Fibroblast of peridontal ligament (primary cell): ENCODE measurements around the gene KCNK7.
A peak's percentile ranks its signal among the peaks of the same experiment; 100 is the strongest.

Source experiments
- DNase-seq: peaks from one replicate; pipeline ENCODE4 v3.0.0-alpha.2; 2010; ENCODE audit errors: extremely low read depth

The KCNK7 gene

DNA sequence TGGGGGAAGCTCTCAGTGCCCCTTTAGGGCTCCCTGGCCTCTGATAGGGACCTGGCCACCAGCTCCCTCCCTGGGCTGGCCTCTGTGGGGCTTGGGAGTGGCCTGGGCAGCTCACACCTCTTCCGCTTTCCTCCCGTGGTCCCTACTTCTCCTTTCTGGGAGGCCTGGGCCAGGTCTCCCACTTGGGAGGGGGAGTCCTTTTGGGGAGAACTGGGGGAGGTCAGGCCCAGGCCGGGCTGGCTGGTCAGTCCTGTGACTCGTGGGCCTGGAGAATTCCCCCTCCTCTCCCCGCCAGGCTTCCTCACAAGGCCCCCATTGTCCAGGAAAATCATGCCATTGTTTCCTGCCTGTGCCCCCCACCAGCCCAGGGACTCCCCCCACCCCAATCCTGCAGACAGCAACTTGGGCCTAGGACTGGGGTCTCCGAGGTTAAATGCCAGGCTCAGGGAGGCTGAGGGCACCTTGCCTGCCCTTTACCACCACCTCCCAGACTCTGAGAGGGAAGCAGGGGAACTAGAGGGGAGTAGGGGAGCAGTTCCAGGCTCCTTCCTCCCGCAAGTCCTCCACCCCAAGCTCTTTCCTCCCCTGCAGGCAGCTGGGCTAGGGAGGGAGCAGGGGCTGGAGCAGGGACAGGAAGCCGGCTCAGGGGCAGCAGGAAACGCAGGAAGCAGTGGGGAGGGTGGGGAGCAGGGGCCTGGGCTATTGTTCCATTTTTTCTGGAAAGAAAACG is 15.6 kb upstream of the KCNK7 start:
- DNase-seq, result no peak

DNA sequence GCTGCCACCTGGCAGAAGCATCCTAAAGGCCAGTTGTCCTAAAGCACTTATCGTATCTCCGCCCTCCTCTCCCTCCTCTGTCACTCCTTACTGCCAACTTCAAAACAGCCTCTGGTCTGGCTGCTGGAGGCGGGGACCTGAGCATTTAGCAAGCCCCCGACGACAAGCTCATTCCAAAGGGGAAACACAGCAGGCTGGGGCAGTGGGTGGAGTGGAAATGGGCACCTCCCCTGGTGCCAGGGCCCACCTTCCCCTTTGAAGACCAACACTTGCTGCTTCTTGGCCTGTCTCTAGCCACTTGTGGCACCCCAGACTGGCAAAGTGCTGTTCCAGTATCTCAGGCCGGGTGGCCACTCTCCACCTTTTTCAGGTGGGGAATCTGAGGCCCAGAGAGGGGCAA is 14.8 kb upstream of the KCNK7 start:
- DNase-seq, result no peak

DNA sequence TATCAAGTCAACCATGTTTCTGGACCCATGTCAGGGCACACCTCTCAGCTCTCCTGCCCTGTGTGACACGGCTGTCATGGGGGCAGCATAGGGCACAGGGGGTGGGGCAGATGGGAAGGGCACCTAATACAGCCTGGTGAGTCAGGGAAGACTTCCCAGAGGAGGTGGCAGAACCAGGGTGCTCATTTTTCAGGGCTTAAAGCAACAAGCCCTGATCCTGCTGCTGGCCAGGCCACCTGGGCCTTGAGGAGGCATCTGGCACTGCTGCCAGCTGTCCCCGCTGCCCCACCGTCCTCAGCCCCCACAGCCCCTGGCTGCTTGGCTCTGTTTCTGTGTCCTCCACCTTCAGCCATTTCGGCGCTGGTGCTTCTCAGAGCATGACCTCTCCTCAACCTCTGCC is 14.1 kb upstream of the KCNK7 start:
- DNase-seq, result no peak

DNA sequence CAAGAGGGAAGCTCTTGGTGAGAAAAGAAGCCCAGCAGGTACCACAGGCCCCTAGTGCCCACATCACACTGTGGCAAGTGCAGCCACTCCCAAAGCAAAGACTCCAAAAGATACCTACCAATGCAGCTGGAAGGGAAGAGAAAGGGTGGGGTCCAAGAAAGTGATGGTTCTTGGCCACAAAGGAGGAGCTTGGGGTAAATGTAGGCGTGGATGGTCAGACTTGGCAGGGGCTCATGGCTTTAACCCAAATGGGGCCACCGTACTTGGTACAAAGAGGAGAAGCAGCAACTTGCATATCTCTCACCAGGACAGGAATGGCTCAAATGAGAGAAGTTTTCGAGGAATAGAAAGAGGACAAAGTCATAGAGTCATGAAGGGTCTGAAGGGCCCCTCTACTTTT is 13.6 kb upstream of the KCNK7 start:
- DNase-seq, result peak; percentile 57

DNA sequence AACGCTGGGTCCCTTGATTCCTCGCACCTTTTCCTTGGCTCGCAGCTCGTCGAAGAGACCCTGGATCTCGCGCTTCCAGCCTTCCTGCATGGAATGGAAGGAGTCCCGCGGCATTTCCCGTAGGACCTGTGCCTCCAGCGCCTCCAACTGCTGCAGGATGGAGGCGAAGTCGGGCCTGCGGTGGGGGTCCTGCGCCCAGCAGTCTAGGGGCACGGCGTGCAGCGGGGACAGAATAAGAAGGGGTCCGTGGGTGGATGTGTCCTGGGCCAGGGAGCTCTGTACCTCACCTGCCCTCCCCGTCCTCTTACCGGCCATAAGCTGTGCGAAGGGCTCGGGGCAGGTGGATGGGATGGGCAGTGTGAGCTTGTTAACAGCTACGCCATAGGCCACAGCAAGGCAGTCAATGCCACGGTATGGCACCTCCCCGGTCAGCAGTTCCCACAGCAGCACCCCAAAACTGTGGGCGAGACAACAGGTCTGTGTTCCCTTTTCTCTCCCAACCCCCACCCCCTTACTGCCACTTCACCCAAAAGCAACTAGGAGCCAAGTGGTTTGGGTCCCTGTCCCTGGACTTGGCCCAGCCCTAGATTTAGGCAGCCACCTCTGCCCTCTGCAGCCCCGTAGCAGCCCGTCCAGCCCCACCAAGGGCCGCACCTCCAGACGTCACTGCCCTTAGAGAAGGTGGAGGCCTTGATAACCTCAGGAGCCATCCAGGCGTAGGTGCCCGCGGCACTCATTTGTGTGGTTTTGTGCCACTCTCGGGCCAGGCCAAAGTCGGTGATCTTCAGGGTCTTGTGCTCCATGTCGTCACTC is 12.2 kb upstream of the KCNK7 start:
- DNase-seq, result no peak

DNA sequence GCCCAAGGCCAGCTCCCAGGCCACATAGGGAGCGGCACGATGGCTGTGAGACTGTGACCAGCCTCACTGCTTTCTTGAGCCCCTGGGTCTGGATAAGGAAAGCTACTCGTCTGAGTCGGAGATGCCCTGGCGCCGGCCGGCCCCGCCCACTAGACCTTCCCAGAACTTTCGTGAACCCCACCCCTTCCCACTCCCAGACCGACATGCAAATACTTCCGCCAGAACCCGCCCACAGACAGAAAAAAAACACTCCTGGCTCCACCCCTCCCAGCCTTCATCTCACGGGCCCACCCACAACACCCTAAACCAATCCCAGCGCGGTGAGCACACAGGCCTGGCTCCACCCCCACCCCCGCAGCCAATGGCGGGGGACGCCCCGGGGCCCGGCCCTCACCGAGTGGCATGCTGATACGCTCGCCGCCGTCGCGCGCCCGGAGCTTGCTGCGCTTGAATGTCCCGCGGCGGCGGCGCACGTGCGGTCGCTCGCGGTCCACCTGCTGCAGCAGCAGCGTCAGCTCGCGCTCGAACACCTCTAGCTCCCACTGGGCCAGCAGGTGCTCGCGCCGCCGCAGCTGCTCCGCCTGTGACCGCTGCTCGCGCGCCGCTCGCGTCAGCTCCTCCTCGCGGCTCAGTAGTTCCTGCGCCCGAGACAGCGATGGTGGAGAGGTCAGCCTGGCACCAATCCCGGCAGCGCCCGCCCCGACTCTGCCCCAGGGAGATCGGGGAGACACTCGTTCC is 11.4 kb upstream of the KCNK7 start:
- peak; percentile 81 for DNase-seq

DNA sequence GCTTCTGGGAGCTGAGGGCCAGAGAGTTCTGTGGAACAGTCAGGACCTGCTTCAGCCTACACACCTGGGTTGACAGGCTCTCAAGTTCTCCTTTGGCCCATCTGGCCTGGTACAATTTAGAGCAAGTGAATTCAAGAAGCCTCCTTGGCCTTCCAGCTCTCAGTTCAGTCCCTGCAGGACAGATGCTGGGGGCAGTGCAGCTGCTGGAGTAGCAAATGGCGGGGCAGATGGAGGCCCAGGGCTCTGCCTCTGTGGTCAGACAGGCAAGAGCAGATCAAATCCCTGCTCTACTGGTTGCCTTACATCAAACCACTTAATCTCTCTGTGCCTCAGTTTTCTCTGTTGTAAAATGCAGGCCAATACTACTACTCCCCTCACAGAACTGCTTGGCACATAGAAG is 8.7 kb upstream of the KCNK7 start:
- DNase-seq, result no peak

DNA sequence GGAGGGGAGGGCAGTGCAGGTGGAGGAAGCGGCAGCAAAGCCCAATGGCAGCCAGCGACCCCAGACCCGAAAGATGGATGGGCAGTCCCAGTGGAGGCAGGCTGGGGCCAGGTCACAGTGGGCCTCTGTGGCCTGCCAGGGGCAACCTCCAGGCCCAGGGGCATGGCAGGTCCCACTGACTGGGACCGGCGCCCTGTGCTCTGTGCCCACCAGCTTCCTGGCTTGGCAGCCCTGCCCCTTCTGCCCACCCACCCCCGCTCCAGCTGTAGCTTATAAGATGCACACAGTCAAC is 4.3 kb upstream of the KCNK7 start:
- no peak for DNase-seq

DNA sequence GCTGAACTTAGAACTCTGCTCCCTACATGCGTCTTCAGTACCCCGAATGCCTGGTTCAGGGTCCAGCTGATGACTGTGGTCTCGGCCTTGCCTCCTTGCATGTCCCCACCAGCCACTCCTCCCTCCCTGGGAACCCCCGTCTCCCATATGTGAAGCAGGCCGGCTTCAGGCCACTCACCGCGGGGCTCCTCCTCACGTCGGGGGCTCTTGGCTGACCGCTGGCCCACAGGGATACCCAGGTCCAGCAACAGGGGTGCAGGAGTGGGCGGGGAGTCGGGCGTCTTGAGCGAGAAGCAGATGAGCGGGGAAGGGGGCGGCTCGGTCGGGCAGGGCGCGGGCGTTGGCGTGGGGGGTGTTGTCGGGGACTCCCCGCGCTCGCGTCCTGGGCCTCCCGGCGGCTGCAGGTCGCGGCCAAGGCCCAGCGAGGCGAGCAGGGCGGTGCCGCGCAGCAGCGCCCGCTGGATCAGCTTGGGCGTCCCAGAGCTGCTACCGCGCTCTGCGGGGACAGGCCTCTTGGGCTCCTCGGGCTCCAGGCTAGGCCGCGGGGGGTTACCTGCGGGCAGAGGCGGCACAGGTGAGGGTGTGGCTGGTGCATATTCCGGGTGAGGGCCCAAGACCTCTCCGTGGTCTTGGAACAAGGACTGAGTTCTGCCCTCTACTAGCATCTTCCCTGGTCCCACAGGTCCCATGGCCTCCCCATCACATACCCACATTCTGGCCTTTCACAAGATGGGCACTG is 3.8 kb upstream of the KCNK7 start:
- DNase-seq, result no peak

DNA sequence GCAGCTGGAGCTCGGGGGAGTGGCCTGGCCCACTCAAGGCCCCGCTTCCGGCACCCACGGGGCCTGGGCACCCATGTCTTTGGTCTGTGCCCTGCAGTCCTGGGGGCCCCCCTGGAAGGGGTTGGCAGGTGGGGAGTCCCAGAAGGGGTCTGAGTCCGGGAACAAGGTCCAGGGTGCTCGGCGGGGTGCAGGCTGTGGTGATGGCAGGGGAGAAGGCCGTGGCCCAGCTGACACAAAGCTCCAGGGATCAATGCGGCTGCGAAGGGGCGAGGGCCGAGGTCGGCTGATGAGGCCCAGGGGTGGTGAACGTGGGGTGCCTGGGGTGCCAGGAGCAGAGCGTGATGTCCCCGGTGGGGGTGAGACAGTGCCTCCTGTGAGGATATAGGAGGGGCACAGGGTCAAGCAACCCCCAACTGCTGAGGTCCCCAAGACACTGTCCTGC is 2.7 kb upstream of the KCNK7 start:
- DNase-seq, result no peak

DNA sequence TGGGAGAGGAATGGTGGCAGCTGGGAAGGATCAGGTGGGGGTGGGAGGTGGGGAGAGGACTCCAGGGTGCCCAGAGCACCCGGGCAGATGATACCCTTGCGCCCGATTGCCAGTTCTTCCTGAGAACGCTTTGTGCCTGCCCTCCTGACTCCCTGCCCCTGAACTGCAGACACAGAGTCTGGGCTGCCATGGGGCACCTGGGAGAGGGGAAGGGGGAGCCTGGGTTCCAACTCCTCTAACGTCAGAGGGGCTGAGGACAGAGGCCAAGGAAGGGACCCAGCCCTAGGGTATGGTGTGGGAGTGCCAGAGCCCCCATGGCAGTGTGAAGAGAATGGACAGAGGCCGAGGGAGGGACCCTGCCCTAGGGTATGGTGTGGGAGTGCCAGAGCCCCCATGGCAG is 920 bp upstream of the KCNK7 start:
- DNase-seq, result no peak

DNA sequence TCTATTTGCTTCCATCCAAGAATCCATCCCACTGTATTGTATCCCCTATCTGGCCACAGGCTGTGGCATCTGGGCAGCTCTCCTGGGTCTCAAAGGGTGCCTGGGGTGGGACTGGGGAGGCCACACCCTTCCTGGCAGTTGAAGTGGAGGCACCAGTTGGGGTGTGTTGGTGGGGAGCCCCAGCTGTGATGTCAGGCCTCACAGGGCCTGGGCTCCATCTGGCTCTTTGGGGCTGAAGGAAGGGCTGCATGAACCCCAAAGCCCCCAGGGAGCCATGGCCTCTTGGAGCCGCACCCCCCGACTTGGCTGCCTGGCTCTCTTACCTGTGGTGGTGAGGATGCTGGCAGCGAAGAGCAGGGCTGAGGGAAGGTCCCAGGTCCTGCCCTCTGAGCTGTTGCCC is 469 bp downstream of the KCNK7 start:
- no peak for DNase-seq

DNA sequence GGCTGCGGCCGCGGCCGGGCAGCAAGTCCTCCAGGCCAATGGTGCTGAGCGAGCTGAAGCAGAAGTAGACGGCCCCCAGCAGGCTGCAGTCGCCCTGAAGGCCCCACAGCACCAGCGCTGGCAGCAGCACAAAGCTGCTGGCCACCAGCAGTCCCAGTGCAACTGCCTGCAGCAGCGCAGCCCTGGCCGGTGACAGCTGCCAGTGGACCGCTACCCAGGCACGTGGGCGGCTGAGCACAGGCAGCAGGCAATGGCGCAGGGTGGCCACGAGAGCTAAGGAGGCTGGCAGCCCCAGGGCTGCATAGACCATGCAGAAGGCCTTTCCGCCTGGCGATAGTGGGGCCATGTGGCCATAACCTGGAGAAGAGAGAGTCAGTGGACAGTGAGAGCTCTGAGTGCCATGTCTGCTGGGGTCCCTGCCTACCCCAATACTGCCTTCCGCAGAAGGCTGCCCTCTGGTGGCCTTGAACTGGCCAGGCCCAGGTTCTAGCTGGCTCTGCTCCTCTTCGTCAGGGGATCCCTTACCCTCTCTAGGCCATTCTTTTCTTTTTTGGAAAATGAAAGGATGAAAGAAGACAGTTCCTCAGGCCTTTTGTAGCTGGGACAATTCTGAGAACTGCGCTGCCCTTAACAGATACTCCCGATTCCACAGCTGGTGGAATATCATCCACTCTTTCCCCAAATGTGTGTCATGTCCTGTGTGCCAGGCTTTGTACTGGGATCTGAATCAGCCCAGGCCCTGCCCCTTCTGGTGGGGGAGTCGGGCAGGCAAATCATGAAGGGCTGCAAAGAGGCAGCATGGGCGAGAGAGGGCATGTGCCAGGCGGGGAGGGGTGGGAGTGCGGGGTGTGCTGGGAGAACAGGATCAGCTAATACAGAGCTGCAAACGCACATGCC is 1.8 kb downstream of the KCNK7 start:
- DNase-seq, result no peak

DNA sequence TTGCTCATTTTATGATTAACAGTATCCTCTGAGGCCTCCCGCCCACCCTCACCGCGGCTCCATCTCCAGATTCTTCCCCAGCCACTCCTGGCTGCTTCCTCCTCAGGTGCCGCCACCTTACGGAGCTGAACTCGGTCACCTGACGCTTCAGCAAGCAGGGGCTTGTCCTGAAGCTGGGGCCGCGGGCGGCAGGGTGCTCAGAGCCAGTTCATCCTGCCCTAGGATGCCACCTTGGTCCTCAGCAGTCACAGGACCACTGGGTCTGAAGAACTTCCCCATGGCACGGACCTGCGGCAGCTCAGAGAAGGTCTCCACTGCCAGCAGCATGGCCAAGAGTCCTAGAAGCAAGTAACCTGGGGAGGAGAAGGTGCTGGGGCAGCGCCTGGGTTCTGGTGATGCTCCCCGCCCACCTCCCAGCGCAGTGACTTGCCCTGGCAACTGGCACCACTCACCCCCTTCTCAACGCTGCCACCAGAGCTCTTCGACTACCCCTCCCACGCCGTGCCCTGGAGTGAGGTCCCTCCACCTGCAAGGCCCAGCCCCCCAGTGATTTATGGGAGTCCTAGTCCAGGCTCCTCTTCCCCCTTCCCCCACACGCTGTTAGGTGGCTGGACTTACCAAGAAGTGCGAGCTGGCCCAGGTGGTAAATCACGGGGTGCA is 2.6 kb downstream of the KCNK7 start:
- DNase-seq, result no peak

DNA sequence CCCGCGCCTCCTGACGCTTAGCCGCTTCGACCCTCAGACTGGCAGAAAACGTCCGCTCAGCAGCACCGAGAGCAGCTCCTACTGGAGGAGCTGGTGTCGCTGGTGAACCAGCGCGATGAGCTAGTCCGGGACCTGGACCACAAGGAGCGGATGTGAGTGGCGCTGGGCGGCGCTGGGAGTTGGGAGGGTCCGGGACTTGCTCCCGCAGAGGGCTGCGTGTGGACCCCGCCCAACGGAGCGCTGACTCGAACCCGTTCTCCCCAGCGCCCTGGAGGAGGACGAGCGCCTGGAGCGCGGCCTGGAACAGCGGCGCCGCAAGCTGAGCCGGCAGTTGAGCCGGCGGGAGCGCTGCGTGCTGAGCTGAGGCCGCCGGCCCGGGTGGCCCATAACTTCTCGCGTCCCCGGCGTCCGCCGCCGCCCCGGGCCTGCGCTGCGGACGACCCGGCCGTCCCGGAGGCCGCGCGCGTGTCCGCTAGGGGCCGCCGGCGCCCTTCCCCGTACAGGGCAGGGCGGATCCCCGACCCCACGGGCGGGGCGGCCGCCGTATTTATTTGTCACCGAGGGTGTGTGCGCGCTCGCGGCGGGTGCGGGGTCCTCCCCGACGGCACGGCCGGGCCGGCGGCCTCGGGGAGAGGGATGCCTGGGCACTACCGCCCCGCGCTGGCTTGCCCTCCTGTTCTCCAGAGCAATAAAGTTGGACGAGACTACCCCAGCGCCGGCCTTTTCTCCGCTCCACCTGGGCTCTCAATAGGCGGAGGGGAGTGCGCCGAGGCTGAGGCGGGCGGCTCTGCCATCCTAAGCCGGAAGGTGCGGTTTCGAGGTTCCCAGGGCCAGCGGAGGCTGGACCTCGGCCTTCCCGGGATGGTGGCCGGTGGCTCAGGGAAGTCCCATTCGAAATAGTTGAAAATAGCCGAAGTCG is 3.4 kb downstream of the KCNK7 start:
- DNase-seq, result no peak

DNA sequence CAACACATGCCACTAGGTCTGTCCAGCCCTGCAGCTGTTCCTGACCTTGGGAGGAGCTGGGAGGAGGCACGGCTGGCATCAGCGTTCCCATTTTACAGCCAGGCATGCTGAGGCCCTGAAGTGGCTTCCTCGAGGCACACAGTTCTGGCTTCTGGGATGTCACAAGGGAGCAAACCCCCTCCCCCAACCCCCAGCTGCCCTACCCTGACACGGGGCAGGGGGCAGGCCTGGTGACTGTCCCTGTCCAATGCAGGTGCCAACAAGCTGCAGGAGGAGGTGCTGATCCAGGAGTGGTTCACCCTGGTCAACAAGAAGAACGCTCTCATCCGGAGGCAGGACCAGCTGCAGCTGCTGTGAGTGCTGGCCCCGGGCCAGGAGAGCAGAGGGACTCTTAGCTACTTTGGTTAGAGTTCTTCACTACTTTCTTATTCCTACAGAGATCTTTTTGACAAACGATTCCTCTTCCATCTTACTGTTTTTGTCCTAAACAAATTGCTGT is 5.3 kb downstream of the KCNK7 start:
- DNase-seq, result no peak

DNA sequence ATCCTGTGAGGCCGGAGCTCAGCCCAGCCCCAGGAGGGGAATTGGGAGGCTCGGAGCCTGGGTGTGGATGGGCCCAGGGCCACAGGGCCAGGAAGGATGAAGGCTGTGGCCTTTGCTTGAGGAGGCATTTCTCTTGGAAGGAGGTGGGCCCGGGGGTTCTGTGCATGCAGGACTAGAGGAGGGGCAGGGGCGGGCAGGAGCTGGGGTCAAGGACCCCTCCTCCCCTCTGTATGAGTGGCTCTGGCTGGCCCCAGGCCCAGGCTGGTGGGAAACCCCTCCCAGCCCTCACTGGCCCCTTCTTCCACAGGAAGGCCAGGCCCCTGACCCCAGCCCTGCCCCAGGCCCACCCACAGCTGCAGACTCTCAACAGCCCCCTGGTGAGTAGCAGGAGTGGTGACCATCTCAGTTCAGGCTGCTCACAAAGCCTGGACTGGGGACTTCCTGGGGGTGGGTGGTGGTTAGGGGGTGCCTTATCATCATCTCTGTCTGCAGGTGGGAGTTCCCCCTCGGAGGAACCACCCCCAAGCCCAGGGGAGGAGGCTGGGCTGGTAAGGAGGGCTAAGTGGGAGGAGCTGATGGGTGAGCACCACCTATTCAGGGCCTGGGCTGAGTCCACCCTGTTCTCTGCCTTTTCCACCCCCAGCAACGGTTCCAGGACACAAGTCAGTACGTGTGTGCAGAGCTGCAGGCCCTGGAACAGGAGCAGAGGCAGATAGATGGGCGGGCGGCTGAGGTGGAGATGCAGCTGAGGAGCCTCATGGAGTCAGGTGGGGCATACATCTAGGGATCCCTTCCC is 6.0 kb downstream of the KCNK7 start:
- DNase-seq, result no peak
